Fibroblast of skin of back (primary cell): ENCODE results near the gene ATG7.
"Not testable (repeated sequence)": the region's sequence is repeated elsewhere in the genome, so short reads cannot be mapped to it uniquely, and the experiment has no call there.

ENCODE experiments used
- DNase-seq: peaks from one replicate; pipeline ENCODE4 v3.0.0-alpha.2; 2013

The ATG7 gene

DNA sequence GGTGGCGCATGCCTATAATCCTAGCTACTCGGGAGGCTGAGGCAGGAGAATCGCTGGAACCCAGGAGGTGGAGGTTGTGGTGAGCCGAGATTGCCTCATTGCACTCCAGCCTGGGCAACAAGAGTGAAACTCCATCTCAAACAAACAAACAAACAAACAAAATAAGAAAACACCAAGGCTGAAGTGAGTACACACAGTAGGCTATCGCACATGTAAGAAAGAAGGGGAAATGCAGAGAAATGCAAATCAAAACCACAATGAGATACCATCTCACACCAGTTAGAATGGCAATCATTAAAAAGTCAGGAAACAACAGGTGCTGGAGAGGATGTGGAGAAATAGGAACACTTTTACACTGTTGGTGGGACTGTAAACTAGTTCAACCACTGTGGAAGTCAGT is 322.8 kb downstream of the ATG7 start:
- DNase-seq = not testable (repeated sequence)

DNA sequence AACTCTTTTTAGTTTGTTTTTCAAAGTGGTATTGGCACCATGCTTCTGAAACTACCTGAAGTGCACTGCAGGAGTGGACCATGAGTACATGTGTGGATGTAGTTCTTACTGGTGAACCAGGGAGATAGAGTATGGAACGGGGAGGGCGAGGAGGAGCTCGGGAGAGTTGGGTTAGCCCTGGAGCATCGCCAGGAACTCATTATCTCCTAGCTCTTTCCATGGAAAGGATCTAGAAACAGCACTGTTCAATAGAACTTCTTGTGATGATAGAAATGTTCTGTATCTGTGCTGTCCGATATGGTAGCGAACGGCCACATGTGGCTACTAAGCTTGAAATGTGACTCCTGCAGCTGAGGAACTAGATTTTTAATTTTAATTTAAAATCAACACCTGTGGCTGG is 324.2 kb downstream of the ATG7 start:
- DNase-seq = no peak

DNA sequence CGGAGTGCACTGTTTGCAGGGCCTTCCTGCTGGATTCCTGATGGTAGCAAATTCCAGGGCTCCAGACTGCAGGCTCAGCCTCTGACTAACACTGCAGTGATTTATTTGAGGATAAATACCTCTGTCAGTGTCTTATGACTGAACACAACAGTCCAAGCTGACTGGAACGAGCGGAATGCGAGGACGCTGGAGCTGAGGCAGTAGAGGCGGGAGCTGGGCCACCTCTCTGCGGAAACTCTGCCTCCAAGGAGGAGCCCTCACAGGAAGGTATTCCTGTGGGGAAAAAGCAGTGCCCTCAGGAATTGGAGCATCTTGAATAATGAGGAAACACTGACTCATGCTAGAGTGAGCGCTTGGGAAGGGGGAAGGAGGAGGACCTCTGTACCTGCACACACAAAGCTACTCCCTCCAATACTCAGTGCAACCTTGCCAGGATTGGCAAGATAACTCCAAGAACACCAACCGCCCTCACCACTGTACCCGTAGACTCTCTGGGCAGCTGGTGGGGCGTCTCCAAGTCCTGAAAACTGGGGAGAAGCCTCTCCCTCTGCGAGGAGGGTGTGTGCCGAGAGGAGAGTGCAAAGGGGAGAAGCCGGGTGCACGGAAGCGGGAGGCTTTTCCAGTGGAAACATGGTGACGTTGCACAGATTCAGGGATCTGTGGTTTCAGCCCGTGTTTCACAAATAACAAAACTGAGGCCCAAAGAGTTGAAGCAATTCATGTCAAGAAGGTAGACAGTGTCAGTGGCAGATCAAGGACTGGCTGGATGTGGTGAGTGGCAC is 328.5 kb downstream of the ATG7 start:
- DNase-seq = peak; percentile 100

DNA sequence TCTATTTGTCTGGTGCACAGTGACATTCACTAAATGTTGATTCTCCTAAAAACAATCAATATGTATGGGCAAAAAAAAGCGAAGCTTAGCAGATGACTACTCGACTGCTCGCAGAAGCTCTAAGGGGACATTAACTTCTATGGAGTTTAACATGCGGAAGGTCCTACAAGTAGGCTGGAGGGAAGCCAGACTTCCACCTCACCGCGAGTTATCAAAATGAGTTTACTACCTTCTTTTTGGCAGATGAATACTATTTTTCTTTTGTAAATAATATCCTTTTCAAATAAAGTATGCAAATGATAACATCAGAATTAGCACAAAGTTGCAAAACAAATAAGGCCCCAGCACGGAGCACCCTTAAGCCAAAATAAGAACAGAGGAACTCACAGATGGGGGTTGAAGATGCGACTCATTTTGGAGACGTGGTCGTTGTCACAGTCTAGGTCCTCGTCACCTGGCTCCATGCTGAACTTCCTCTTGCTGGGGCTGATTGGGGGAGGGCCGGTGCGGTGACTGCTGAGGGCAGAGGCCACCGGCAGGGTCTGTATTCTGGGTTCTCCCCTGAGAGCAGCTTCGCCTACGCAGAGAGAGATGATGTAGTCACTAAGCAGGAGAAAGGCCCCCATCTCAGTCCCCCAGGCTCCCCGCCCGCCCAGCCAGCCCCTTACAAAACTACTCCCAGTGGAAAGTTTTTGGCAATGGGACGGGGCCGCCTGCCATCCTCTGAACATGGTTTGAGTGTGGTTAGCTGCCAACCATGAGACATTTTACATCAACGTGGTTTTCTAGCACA is 329.4 kb downstream of the ATG7 start:
- DNase-seq = peak; percentile 64

DNA sequence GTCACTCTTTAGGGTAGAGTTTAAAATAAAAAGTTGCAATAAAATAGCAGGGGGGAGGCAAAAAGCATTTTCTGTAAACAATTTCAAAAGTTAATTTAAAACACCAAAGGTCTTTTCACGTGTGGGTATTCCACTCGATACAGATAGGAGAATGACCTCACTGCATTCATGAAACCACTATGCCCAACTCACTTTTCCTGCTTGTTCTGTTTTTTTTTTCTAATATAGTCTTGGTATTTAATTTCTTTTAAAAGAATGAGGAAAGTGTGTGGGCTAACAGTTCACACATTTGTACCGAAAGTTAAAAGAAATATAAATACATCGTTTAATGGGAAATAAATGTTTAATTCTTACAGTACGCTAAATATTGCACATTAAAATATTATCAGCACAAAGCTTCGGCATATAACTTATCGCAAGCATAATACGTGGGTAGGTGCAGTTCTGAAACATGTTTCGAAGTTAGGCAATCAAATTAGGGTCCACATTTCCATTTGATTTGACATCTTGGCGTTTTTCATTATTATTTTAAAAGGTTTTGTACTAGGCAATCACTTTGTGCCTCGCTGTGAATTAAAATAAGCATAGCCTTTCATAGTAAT is 330.1 kb downstream of the ATG7 start:
- no peak for DNase-seq

DNA sequence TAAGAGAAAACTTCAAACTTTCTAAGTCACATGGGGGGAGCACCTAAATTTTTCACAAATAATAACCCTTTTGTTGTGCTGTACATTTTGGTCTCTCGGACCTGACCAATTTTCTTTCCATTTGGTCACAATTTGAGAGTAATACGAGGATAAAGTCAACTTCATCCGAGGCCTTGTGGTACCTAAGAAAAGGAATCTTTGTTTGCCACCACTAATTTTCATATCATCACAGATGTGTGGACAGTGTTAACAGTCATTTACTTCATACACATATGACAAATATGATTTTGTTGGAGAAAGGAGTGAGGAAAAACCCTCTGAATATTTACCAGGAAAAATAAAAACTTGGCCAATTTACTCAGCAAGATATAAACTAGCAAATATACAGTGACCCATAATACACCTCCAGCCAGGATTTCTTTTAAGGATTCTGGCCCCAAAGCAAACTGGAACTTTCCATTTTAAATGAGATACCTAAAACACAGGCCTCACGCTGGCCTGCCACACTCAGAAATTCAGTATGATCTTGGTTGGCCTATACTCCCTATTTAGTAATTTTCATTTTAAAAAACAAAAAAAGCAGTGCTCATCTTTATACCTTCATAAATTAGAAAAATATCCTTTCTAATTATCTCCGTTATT is 330.8 kb downstream of the ATG7 start:
- no peak for DNase-seq

DNA sequence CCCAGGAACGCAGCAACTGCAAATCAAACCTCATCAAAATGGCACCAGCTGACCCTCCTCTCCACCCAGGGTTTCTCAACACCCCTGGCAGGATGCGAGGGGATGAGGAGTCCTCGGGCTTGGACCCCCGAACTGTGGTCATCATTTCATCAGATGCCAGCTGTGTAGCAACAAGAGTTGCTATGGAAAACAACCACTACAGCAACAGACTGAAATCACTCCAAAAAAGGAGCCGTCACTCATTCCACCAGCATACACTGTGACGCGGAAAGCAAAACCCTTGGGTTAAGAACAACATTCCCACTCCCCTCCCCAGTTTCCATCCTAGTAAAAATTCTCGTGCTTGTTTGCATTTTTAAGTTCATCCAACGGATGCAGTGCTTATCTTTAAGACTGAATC is 331.4 kb downstream of the ATG7 start:
- DNase-seq = peak; percentile 95

DNA sequence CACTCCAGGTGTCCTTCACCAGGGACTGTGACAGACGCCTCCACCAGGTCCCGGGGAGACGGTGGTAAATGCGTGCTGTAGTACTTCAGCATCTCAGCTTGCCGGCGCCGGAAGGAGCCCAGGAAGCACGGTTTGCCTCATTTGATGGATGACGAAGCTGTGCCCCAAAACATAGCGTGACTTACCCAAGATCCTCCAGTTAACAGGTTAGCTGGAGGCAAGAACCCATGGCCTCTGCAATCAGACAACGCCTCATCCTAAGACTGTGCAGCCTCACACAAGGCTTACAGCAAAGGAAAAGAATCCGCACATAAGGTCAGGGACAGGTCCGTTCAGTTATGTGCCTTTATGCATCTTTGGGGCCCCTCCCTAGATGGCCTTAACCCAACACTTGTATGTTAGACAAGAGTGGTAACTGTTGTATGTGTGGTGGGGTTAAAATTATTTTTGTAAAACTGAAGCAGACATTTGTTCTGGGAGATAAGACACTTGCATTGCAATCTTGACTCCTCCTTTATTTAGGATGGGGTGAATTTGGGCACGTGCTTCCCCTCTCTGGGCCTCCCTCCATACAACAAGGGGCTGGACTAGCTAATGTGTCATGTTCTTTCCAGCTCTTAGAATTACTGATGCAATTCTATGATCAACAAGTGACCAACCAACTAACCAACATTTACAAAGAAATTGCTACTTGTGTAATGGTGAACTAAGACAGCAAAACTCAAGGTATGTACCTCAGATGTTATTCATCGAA is 332.1 kb downstream of the ATG7 start:
- DNase-seq = peak; percentile 75

DNA sequence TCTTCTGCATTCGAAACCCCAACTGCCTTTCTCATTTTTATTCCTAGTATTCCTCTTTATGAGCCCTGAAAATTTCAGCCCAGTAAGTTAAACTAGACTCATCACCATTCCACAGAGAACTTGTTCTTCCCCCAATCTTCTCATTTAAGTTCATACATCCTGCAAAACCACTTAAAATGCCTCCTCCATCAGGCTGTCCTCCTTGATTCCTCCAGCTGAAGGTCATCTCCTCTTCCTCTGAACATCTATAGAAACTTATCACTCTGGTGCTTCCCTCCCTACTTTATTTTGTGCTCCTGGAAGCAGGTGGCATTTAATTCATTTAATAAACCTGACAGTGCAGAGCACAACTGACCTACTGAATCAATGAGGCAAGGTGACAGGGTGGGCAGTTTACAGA is 333.2 kb downstream of the ATG7 start:
- no peak for DNase-seq

DNA sequence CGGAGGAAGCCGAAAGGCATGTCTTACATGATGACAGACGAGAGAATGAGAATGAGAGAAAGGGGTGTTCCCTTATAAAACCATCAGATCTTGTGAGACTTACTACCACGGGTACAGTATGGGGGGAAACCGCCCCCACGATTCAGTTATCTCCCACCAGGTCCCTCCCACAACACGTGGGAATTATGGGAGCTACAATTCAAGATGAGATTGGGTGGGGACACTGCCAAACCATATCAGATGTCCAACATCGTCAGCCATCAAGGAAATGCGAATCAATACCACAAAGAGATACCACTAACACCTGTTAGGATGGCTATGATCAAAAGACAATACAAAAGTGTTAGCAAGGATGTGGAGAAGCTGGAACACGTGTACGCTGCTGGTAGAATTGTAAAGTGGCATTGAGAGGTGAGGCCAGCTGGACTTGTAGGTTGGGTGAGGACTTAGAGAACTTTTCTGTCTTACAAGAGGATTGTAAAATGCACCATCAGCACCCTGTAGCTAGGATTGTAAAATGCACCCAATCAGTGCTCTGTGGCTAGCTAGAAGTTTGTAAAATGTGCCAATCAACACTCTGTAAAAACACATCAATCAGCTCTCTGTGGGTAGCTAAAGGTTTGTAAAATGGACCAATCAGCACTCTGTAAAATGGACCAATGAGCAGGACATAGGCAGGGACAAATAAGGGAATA is 334.0 kb downstream of the ATG7 start:
- DNase-seq = no peak

DNA sequence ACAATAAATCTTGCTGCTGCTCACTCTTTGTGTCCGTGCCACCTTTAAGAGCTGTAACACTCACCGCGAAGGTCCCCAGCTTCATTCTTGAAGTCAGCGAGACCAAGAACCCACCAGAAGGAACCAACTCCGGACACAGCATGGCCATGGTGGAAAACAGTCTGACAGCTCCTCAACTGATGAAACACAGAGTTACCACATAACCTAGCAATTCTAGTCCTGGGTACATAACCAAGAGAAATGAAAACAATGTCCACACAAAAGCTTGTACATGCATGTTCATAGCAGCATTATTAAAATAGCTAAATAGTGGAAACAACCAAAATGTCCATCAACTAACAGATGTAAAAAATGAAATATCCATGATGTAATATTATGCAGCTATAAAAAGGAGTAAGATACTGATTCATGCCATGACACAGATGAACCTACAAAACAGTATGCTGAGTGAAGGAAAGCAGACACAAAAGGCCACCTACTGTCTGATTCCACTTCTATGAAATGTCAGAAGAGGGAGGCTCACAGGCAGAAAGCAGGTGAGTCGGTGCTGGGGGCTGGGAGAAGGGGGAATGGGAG is 334.8 kb downstream of the ATG7 start:
- no peak for DNase-seq
